ENCODE data around the gene RPS6KA5. TPM values are rescaled to one million over a fixed set of nuclear protein-coding genes. Genes with fewer than 3 reads are reported as not detected.
"Not testable (repeated sequence)": the region's sequence is repeated elsewhere in the genome, so short reads cannot be mapped to it uniquely, and the experiment has no call there.

RPS6KA5 gene
- total RNA-seq, 1 experiment from 2014 or later, result 1.9 TPM

- H3K27me3 ChIP-seq (replicated peaks); H3K36me3 ChIP-seq; H3K9me3 ChIP-seq (replicated peaks); DNase-seq (ENCODE audit: low read depth in 1 of 2, low spot score in 2 of 2); H3K4me1 ChIP-seq (replicated peaks); H3K27ac ChIP-seq; H3K4me3 ChIP-seq: not testable (repeated sequence)
These were observed 27.0 kb upstream of the RPS6KA5 start for GRCh38 chr14:91087470-91087869.

DNA sequence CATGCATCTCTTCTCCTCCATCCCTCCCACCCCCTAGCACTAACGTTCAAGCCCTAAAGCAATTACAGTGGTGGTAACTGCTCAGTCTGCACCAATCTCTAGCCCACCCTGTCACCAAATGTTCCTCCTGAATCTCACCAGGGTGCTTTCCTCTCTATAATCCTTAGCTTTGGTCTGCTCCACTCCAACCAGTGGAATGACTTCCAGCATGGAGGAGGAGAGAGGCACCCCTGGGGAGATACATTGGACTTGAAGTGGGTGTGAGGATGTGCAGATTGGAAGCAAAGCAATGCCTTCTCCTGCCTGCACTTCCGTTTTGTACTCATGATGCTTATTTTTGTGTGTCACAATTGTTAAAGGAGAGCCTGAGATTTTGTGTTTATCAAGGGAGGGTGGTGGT lies 24.1 kb upstream of the RPS6KA5 start:
- H3K36me3 ChIP-seq, result no peaks in the 10 kb centered on the region

DNA sequence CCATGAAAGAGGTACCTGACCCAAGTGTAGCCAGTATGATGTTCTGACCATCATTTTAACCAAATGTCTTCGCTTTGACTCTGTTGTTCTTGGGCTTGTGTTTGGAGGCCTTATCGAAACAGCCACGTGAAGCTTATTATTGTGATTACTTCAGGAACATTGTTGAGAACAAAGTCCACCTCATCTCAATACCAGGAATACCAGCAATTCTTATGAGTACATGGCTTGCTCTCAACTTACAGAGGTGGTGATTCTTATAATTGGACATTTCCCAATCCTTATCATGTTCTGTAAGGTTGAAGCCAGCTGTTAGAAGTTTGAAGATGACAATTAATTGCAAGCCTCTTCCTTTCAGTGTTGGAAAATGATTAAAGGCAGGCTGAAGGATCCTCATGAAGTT lies 21.8 kb upstream of the RPS6KA5 start:
- H3K4me1 ChIP-seq (replicated peaks), result no peaks in the 10 kb centered on the region
- H3K36me3 ChIP-seq, result no peaks in the 10 kb centered on the region
- no peaks in the 10 kb centered on the region for H3K27me3 ChIP-seq (replicated peaks)
- DNase-seq (ENCODE audit: low read depth in 1 of 2, low spot score in 2 of 2), result no peak
- H3K4me3 ChIP-seq, result no peak overlapping the region
- no peak overlapping the region for H3K27ac ChIP-seq
- H3K9me3 ChIP-seq (replicated peaks), result no peaks in the 10 kb centered on the region

More for the DNA sequence above, 24.1 kb upstream of the RPS6KA5 start:
- Histone ChIP-seq H3K4me1 (replicated peaks) (no peaks in the 10 kb centered on the region), H3K27me3 (replicated peaks) (no peaks in the 10 kb centered on the region), H3K4me3 (no peak overlapping the region), H3K9me3 (replicated peaks) (no peaks in the 10 kb centered on the region), H3K27ac (no peak overlapping the region)
- DNase-seq (ENCODE audit: low read depth in 1 of 2, low spot score in 2 of 2), result no peak

- H3K27me3 ChIP-seq (replicated peaks), result no peaks in the 10 kb centered on the region
- H3K27ac ChIP-seq, result no peak overlapping the region
- no peaks in the 10 kb centered on the region for H3K9me3 ChIP-seq (replicated peaks)
- no peak for DNase-seq (ENCODE audit: low read depth in 1 of 2, low spot score in 2 of 2)
- H3K4me3 ChIP-seq, result no peak overlapping the region
- no peaks in the 10 kb centered on the region for H3K4me1 ChIP-seq (replicated peaks)
- H3K36me3 ChIP-seq, result no peaks in the 10 kb centered on the region
These were observed 19.6 kb upstream of the RPS6KA5 start for GRCh38 chr14:91080071-91080470.

DNA sequence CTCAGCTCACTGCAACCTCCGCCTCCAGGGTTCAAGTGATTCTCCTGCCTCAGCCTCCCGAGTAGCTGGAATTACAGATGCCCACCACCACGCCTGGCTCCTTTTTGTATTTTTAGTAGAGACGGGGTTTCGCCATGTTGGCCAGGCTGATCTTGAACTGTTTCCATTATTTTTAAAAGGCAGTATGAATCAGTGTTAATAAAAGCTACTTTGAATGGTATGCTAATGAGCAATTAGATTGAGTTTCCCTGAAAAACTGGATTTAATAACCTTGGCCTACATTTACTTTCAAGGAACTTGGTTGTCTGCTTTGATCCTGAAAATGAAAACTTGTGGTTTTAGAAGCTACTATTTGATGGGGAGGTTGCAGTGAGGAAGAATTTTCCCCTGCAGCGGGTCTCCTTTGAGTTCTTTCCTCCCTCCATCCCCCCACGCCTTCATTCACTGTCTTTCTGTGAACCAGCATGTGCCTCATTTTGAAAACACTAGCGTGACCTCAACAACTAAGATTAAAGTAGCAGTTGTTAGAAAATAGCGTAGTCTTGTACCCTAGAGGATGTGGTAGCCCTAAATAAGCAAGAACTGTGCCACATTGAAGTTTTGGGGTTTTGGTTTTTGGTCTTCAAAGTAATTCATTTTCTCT lies 17.8 kb upstream of the RPS6KA5 start:
- Histone ChIP-seq H3K27ac (no peak overlapping the region), H3K27me3 (replicated peaks) (no peaks in the 10 kb centered on the region), H3K4me1 (replicated peaks) (no peaks in the 10 kb centered on the region), H3K9me3 (replicated peaks) (no peaks in the 10 kb centered on the region), H3K4me3 (no peak overlapping the region), H3K36me3 (no peaks in the 10 kb centered on the region)
- no peak for DNase-seq (ENCODE audit: low read depth in 1 of 2, low spot score in 2 of 2)

- H3K27ac ChIP-seq, result no peak overlapping the region
- no peaks in the 10 kb centered on the region for H3K27me3 ChIP-seq (replicated peaks)
- no peak overlapping the region for H3K4me3 ChIP-seq
- no peaks in the 10 kb centered on the region for H3K36me3 ChIP-seq
- no peaks in the 10 kb centered on the region for H3K4me1 ChIP-seq (replicated peaks)
- no peaks in the 10 kb centered on the region for H3K9me3 ChIP-seq (replicated peaks)
- no peak for DNase-seq (ENCODE audit: low read depth in 1 of 2, low spot score in 2 of 2)
These were observed 15.1 kb upstream of the RPS6KA5 start for GRCh38 chr14:91075553-91075952.

- DNase-seq (ENCODE audit: low read depth in 1 of 2, low spot score in 2 of 2), result no peak
- Histone ChIP-seq H3K4me1 (replicated peaks) (no peaks in the 10 kb centered on the region), H3K9me3 (replicated peaks) (no peaks in the 10 kb centered on the region), H3K4me3 (no peak overlapping the region), H3K27ac (no peak overlapping the region), H3K27me3 (replicated peaks) (no peaks in the 10 kb centered on the region), H3K36me3 (no peaks in the 10 kb centered on the region)
These were observed 10.1 kb upstream of the RPS6KA5 start for GRCh38 chr14:91070572-91070971.

GRCh38 chr14:91068642-91069041 lies 8.2 kb upstream of the RPS6KA5 start:
- H3K27me3 ChIP-seq (replicated peaks), result no peaks in the 10 kb centered on the region

GRCh38 chr14:91067186-91067585 lies 6.7 kb upstream of the RPS6KA5 start:
- no peaks in the 10 kb centered on the region for H3K27me3 ChIP-seq (replicated peaks)
- no peak for DNase-seq (ENCODE audit: low read depth in 1 of 2, low spot score in 2 of 2)
- H3K36me3 ChIP-seq, result no peaks in the 10 kb centered on the region
- no peaks in the 10 kb centered on the region for H3K4me1 ChIP-seq (replicated peaks)
- H3K9me3 ChIP-seq (replicated peaks), result no peaks in the 10 kb centered on the region
- H3K27ac ChIP-seq, result no peak overlapping the region
- H3K4me3 ChIP-seq, result no peak overlapping the region

More at GRCh38 chr14:91068642-91069041, 8.2 kb upstream of the RPS6KA5 start:
- Histone ChIP-seq H3K36me3 (no peaks in the 10 kb centered on the region), H3K4me3 (no peak overlapping the region), H3K9me3 (replicated peaks) (no peaks in the 10 kb centered on the region), H3K4me1 (replicated peaks) (no peaks in the 10 kb centered on the region), H3K27ac (no peak overlapping the region)
- DNase-seq (ENCODE audit: low read depth in 1 of 2, low spot score in 2 of 2), result no peak

- Histone ChIP-seq H3K27ac (no peak overlapping the region), H3K9me3 (replicated peaks) (no peaks in the 10 kb centered on the region), H3K27me3 (replicated peaks) (no peaks in the 10 kb centered on the region), H3K36me3 (no peaks in the 10 kb centered on the region), H3K4me3 (no peak overlapping the region), H3K4me1 (replicated peaks) (peaks cover 5% of the 10 kb centered on the region)
- no peak for DNase-seq (ENCODE audit: low read depth in 1 of 2, low spot score in 2 of 2)
These were observed 4.8 kb upstream of the RPS6KA5 start for GRCh38 chr14:91065266-91065665.

GRCh38 chr14:91063119-91063518 lies 2.7 kb upstream of the RPS6KA5 start:
- Histone ChIP-seq H3K36me3 (no peaks in the 10 kb centered on the region), H3K27ac (no peak overlapping the region), H3K9me3 (replicated peaks) (no peaks in the 10 kb centered on the region), H3K4me1 (replicated peaks) (peaks cover 5% of the 10 kb centered on the region), H3K4me3 (no peak overlapping the region), H3K27me3 (replicated peaks) (0 out of 2 replicates have a peak, but pooled peaks cover under 1% of the 10 kb centered on the region)
- DNase-seq (ENCODE audit: low read depth in 1 of 2, low spot score in 2 of 2), result no peak

DNA sequence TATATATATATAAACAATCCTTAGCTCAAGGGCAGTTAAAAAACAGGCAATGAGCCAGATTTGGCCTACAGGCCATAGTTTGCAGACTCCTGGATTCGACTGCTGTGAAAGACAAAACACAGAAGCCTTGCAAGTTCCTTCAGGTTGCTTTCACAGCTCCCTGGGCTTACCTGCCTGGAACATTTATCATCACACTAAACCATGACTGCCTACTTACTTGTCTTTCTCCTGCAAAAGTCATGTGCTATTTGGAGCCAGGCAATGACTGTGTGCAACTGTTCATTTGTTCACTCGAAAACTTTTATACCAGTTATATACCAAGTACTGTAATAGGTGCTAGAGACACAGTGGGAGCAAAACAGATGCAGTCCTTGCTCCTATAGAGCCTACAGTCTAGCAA lies 2.2 kb upstream of the RPS6KA5 start:
- no peak overlapping the region for H3K27ac ChIP-seq
- H3K9me3 ChIP-seq (replicated peaks), result no peaks in the 10 kb centered on the region
- H3K27me3 ChIP-seq (replicated peaks), result 0 out of 2 replicates have a peak, but pooled peaks cover 2% of the 10 kb centered on the region
- no peak for DNase-seq (ENCODE audit: low read depth in 1 of 2, low spot score in 2 of 2)
- no peak overlapping the region for H3K4me3 ChIP-seq
- H3K4me1 ChIP-seq (replicated peaks), result peaks cover 5% of the 10 kb centered on the region
- H3K36me3 ChIP-seq, result no peaks in the 10 kb centered on the region

- peaks cover 5% of the 10 kb centered on the region for H3K4me1 ChIP-seq (replicated peaks)
- H3K4me3 ChIP-seq, result peak overlapping the region; percentile 75
- 0 out of 2 replicates have a peak, but pooled peaks cover 2% of the 10 kb centered on the region for H3K27me3 ChIP-seq (replicated peaks)
- no peaks in the 10 kb centered on the region for H3K36me3 ChIP-seq
- DNase-seq (ENCODE audit: low read depth in 1 of 2, low spot score in 2 of 2), result no peak
- no peaks in the 10 kb centered on the region for H3K9me3 ChIP-seq (replicated peaks)
- H3K27ac ChIP-seq, result no peak overlapping the region
These were observed 831 bp upstream of the RPS6KA5 start for GRCh38 chr14:91061056-91061887.

DNA sequence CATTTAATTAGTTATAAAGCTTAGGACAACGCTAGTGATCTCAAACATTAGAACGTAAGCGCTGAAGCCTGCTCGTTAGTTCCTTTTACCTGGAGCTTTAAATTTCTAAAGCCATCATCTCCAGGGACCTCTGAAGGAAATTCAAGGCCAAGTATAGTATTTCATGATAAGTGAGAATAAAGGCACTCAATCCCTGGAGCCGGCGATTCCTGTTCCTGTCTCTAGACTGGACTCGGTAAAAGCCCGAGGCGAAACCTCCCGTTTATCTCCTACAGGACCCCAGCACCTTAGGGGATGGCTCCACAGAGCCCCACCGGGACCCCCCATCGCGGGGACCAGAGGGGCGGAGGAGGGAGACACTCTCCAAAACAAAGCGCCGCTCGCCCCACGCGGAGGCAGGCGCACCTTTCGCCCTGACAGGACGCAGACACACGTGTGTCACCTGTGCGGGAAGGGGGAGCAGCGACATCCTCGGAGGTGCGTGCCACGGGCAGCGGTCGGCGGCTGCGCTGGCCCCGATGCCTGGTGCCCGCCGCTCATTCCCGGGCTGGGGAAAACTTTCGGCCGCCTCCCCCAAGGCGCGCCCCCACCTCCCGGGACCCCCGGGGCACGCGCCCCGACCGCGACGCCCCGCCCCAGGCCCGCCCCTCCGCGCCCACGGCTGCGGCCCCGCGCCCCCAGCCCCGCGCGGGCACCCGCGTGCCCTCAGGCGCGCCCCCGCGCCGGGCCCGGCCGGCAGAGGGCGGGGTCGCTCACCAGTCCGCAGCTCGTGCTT lies 678 bp downstream of the RPS6KA5 start:
- peak overlapping the region; percentile 75 for H3K4me3 ChIP-seq
- DNase-seq (ENCODE audit: low read depth in 1 of 2, low spot score in 2 of 2), result peak; percentile 9 to 43
- H3K27me3 ChIP-seq (replicated peaks), result peaks cover 5% of the 10 kb centered on the region; the same call in 1 of the 2 replicates
- H3K36me3 ChIP-seq, result no peaks in the 10 kb centered on the region
- no peaks in the 10 kb centered on the region for H3K9me3 ChIP-seq (replicated peaks)
- H3K4me1 ChIP-seq (replicated peaks), result peaks cover 5% of the 10 kb centered on the region
- peak overlapping the region; percentile 75 for H3K27ac ChIP-seq

All from SJSA1 (cell line).